Measurements from ENCODE around the gene SORCS1. TPM values are rescaled to one million over a fixed set of nuclear protein-coding genes. Genes with fewer than 3 reads are reported as not detected.

The SORCS1 gene
- total and polyA plus RNA-seq, 2 of the 8 experiments (the other 6 are each of a cell fraction or from before 2014, with no cell fraction given): 4.1 to 4.6 TPM

DNA sequence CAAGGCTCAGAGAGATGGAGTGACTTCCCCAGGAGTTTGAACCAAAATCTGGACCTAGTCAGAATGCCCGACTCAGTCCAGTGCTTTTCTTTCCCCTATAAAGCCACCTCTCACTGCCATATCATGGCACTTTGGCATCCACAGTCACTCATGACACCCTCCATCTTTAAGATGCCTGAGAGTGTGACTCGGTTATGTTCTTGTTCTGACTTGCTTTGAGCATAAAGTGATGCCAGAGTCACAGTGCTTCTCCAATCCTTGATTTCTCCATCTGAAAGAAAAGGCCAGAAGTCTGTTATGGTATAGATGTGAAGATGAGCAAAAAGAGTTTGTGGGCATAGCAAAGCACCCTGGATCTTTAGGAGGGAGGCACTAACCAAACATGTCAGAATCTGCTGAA, 538.1 kb downstream of the SORCS1 start:
- Histone ChIP-seq H3K4me2 (ENCODE audit: insufficient read depth in 1 of 2, low read depth in 2 of 2, low read length in 2 of 2) (no peak overlapping the region), H3K56ac (replicated peaks; ENCODE audit: insufficient read length, low read depth, low read length) (no peak overlapping the region), H3K27ac (ENCODE audit: low read depth, low read length) (no peak overlapping the region), H2BK15ac (ENCODE audit: low read length) (no peak overlapping the region), H3K27me3 (replicated peaks in 1 of 4; ENCODE audit: control insufficient read depth in 3 of 4, extremely low read depth in 1 of 4, insufficient read depth in 3 of 4, low read length in 3 of 4) (no peaks in the 10 kb centered on the region), H3K36me3 (ENCODE audit: control insufficient read depth in 2 of 4, insufficient read depth in 4 of 4, low read length in 3 of 4) (no peaks in the 10 kb centered on the region), H3K18ac (ENCODE audit: extremely low read depth, low read length) (no peak overlapping the region), H3K23ac (ENCODE audit: insufficient read length) (no peak overlapping the region), H4K8ac (ENCODE audit: extremely low read depth, insufficient read depth, low read length) (no peak overlapping the region), H3K23me2 (ENCODE audit: low read depth, low read length) (no peaks in the 10 kb centered on the region), H3K9ac (replicated peaks in 1 of 4; ENCODE audit: extremely low read depth in 1 of 4, low read depth in 3 of 4, low read length in 3 of 4) (no peak overlapping the region), H3K79me1 (ENCODE audit: low read depth, low read length) (no peaks in the 10 kb centered on the region), H2BK120ac (replicated peaks; ENCODE audit: low read depth, low read length) (no peak overlapping the region), H3K4me1 (replicated peaks in 1 of 4; ENCODE audit: control insufficient read depth in 3 of 4, insufficient read depth in 4 of 4, low read length in 3 of 4) (no peaks in the 10 kb centered on the region; a peak in 1 of 7 replicates), H2AK5ac (ENCODE audit: low read depth, low read length) (no peak overlapping the region), H4K20me1 (replicated peaks in 1 of 2; ENCODE audit: control insufficient read depth in 1 of 2, insufficient read depth in 2 of 2, low read length in 2 of 2) (no peaks in the 10 kb centered on the region), H4K5ac (ENCODE audit: insufficient read length, low read depth, low read length) (no peak overlapping the region), H2BK5ac (ENCODE audit: low read depth, low read length) (no peak overlapping the region), H2AFZ (ENCODE audit: low read length) (no peak overlapping the region), H2BK12ac (ENCODE audit: low read depth, low read length) (no peak overlapping the region), H3K9me3 (ENCODE audit: insufficient read depth in 2 of 2, low read depth in 1 of 2, low read length in 1 of 2) (no peaks in the 10 kb centered on the region), H3K4me3 (ENCODE audit: extremely low read depth in 1 of 4, insufficient read depth in 2 of 4, low read depth in 3 of 4, low read length in 4 of 4) (no peak overlapping the region), H4K91ac (replicated peaks; ENCODE audit: insufficient read length, low read length) (no peak overlapping the region), H3K4ac (replicated peaks; ENCODE audit: insufficient read length, low read depth, low read length) (no peak overlapping the region), H2BK20ac (ENCODE audit: low read length) (no peak overlapping the region), H3K14ac (ENCODE audit: insufficient read length) (no peak overlapping the region), H3K79me2 (ENCODE audit: control insufficient read depth in 1 of 2, insufficient read depth in 2 of 2, low read length in 2 of 2) (no peaks in the 10 kb centered on the region)
- ChIA-PET CTCF (ENCODE audit: partially characterized antibody) (interaction anchor here (0.7 to 2.2 kb wide), 3 partner anchors 56 to 494 kb away, joined by 3 to 8 read pairs (median 3); no protein-coding TSS in a partner anchor), POLR2A (ENCODE audit: partially characterized antibody) (no interaction called here)
- FAIRE-seq (no peak), DNase-seq (ENCODE audit: low read depth in 1 of 2, low spot score in 2 of 2) (no peak)
- WGBS, 2 experiments (ENCODE audit: extremely low coverage in 1 of 2, insufficient coverage in 1 of 2, insufficient read length in 1 of 2, insufficient replicate concordance in 2 of 2, low coverage in 1 of 2, low lambda C conversion rate in 2 of 2, missing lambda C conversion rate in 1 of 2): 96% methylated on average over 2 of the region's 2 CpGs; no CpG with 5 or more reads in 1 of the 2 experiments
- TF ChIP-seq CTCF (IDR thresholded peaks at IDR 0.05; ENCODE audit: control extremely low read depth in 1 of 3, insufficient read depth in 1 of 3, low read depth in 1 of 3, low read length in 3 of 3) (no peak), EZH2 (IDR thresholded peaks at IDR 0.05; ENCODE audit: low read depth, low read length, severe bottlenecking) (no peak), JUND (IDR thresholded peaks at IDR 0.05; ENCODE audit: low read length) (no peak), CREB1 (IDR thresholded peaks at IDR 0.05) (no peak), CHD1 (IDR thresholded peaks at IDR 0.05; ENCODE audit: low read depth, low read length) (no peak), TEAD4 (IDR thresholded peaks at IDR 0.05; ENCODE audit: low read depth, low read length) (no peak), EP300 (IDR thresholded peaks at IDR 0.05; ENCODE audit: borderline replicate concordance in 1 of 2, low read depth in 2 of 2, low read length in 2 of 2) (no peak), SRF (IDR thresholded peaks at IDR 0.05; ENCODE audit: low read depth, low read length) (no peak), POLR2AphosphoS5 (IDR thresholded peaks at IDR 0.05; ENCODE audit: low read depth, low read length) (no peak), SUZ12 (IDR thresholded peaks at IDR 0.05; ENCODE audit: low read length) (no peak), CTBP2 (IDR thresholded peaks at IDR 0.05; ENCODE audit: borderline replicate concordance, insufficient read depth, insufficient read length, low read length) (no peak)
- TF ChIP-seq, protein P1, sequence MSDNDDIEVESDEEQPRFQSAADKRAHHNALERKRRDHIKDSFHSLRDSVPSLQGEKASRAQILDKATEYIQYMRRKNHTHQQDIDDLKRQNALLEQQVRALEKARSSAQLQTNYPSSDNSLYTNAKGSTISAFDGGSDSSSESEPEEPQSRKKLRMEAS (IDR thresholded peaks at IDR 0.05): no peak
